ENCODE data around the gene PDGFA. TPM values are rescaled to one million over a fixed set of nuclear protein-coding genes. Genes with fewer than 3 reads are reported as not detected.

The PDGFA gene
- total RNA-seq, 2 donors from 2014 or later = 175 to 219 TPM

DNA sequence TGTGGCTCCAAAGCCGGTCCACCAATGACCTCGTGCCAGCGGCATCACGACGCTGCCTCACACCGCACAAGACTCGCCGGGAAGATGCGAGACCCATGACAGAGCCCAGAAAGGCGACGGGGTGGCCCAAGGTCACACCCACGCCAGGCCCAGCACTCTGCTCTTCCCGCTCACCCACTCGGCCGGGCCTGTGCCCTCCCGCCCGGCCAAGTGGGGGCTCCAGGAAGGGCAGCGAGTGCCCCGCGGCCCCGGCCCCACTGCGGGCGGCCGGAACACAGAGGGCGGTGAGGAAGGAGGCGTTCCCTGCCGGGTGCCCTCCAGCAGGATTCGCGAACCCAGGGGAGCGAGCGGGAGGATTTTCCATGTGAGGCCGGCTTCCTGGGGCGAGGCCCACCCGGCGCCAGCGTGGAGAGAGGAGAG, 56.3 kb downstream of the PDGFA start:
- Histone ChIP-seq H3K4me1 (ENCODE audit: control insufficient read depth in 1 of 2, low read depth in 2 of 2) (peaks cover 4 to 22% of the 10 kb centered on the region in 2 donors), H3K27me3 (replicated peaks; ENCODE audit: insufficient read depth) (no peaks in the 10 kb centered on the region), H3K4me3 (no peak overlapping the region), H3K9me3 (no peaks in the 10 kb centered on the region), H3K36me3 (no peaks in the 10 kb centered on the region), H3K27ac (no peak overlapping the region)
- DNase-seq (ENCODE audit: low spot score) (no peak), ATAC-seq (ENCODE audit: insufficient number of reproducible peaks, low FRiP score, low read depth) (no peak)
- TF ChIP-seq, protein P1, sequence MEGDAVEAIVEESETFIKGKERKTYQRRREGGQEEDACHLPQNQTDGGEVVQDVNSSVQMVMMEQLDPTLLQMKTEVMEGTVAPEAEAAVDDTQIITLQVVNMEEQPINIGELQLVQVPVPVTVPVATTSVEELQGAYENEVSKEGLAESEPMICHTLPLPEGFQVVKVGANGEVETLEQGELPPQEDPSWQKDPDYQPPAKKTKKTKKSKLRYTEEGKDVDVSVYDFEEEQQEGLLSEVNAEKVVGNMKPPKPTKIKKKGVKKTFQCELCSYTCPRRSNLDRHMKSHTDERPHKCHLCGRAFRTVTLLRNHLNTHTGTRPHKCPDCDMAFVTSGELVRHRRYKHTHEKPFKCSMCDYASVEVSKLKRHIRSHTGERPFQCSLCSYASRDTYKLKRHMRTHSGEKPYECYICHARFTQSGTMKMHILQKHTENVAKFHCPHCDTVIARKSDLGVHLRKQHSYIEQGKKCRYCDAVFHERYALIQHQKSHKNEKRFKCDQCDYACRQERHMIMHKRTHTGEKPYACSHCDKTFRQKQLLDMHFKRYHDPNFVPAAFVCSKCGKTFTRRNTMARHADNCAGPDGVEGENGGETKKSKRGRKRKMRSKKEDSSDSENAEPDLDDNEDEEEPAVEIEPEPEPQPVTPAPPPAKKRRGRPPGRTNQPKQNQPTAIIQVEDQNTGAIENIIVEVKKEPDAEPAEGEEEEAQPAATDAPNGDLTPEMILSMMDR (IDR thresholded peaks at IDR 0.05) = no peak

DNA sequence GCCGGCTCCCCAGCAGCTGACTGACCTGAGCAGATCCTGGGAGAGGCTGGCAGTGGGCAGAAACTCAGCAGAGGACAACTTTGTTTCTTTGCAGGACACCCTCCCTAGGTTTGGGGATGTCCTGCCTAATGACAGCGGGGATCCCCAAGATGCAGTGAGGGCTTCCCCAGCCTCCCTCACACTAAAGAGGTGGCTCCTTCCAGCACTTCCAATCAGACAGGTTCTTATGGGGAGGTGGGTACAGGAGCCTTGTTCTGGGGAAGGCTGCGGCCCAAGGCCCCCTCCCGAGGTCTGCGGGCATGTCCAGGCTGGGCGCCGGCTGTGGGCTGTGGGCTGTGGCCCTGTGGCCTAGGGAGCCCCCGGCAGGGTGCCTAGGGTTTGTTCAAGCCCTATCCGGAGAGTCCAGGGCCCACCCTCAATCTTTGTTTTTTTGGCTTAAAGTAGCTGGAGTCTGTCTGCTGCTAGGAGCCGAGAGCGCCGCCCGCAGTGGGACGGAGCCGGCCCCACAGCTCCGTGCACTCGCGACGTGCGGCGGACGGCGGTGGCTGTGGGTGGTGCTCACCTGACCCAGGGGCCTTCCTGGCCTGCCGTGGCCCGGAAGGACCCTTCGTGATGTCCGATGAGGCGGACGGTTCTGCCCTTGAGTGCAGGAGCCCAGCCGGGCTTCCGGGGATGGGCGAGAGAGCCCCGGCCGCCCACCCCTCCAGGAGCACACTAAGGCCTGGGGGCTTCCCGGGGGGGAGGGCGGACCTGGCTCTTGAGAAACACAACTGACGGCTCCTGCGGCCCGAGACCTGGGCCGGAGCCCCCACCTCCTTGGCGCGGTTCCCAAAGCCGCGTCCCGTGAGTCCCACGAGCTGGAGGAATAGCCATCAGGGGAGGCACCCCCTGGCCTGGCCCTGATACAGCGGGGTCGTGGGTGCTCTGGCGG, 57.2 kb downstream of the PDGFA start:
- ATAC-seq (ENCODE audit: insufficient number of reproducible peaks, low FRiP score, low read depth) = no peak

DNA sequence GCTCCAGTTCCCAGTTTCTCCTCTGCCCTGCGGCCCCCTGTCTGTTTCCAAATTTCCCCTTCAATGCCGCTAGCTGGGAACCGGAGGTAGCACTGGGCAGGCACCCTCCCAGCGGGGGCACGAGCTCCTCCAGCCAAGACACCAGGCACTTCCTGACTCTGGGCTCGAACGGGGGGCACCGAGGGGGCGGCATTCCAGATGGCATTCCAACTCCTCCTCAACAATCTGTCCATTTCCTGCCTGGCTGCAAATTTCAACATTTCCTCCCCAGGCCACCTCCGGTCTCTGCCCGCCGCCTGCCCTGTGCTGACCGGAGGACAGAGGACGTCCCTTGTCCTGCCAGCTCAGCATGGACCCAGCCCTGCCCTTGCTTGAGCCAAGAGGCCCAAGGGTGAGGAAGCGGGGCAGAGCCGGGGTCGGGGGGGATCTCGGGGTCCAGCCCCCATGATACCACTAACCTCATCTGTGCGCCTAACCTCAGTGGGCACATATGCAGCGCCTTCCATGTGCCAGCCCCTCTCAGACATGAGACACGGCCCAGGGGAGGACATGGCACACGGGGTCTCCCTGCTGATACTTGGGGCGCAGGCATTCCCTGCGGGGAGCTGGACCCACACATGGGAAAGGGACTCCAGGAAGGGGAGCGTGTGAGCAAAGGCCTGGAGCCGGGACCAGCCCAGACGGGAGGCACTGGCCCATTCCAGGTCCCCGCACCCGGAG, 58.0 kb downstream of the PDGFA start:
- no peaks in the 10 kb centered on the region for H3K9me3 ChIP-seq
- H3K36me3 ChIP-seq = no peaks in the 10 kb centered on the region
- DNase-seq (ENCODE audit: low spot score) = no peak
- no peak overlapping the region for H3K4me3 ChIP-seq
- peak; percentile 56 for ATAC-seq (ENCODE audit: insufficient number of reproducible peaks, low FRiP score, low read depth)
- H3K4me1 ChIP-seq (ENCODE audit: control insufficient read depth in 1 of 2, low read depth in 2 of 2) = peaks cover 4 to 22% of the 10 kb centered on the region in 2 donors
- TF ChIP-seq, protein P1 (IDR thresholded peaks at IDR 0.05) = no peak
- peak overlapping the region in 1 of 2 donors; percentile 12 for H3K27ac ChIP-seq
- no peaks in the 10 kb centered on the region for H3K27me3 ChIP-seq (replicated peaks; ENCODE audit: insufficient read depth)

More for the DNA sequence above, 57.2 kb downstream of the PDGFA start:
- H3K27me3 ChIP-seq (replicated peaks; ENCODE audit: insufficient read depth) = no peaks in the 10 kb centered on the region
- no peaks in the 10 kb centered on the region for H3K36me3 ChIP-seq
- no peaks in the 10 kb centered on the region for H3K9me3 ChIP-seq
- no peak overlapping the region for H3K4me3 ChIP-seq
- TF ChIP-seq, protein P1 (IDR thresholded peaks at IDR 0.05) = no peak
- peak overlapping the region in 1 of 2 donors; percentile 12 for H3K27ac ChIP-seq
- H3K4me1 ChIP-seq (ENCODE audit: control insufficient read depth in 1 of 2, low read depth in 2 of 2) = peaks cover 4 to 22% of the 10 kb centered on the region in 2 donors
- no peak for DNase-seq (ENCODE audit: low spot score)

DNA sequence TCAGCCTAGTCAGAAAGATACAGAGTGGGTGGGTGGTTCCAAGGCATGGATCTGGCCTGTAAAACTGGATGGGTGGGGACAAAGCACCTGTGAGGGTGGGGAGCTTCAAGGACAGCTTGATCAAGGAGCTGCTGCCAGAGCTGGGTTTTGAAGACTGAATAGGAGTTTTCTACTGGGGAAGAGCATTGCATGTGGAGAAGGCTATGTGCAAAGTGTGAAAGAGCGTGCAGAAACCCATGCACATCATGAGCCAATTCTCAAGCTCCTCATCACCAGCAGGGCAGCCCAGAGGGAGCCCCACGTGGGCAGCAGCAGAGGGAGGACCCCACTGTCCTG, 58.6 kb downstream of the PDGFA start:
- H3K9me3 ChIP-seq = no peaks in the 10 kb centered on the region
- peaks cover 4 to 22% of the 10 kb centered on the region in 2 donors for H3K4me1 ChIP-seq (ENCODE audit: control insufficient read depth in 1 of 2, low read depth in 2 of 2)
- ATAC-seq (ENCODE audit: insufficient number of reproducible peaks, low FRiP score, low read depth) = no peak
- no peaks in the 10 kb centered on the region for H3K27me3 ChIP-seq (replicated peaks; ENCODE audit: insufficient read depth)
- TF ChIP-seq, protein P1 (IDR thresholded peaks at IDR 0.05) = no peak
- H3K36me3 ChIP-seq = no peaks in the 10 kb centered on the region
- H3K4me3 ChIP-seq = no peak overlapping the region
- peak overlapping the region in 1 of 2 donors; percentile 1 for H3K27ac ChIP-seq
- no peak for DNase-seq (ENCODE audit: low spot score)
